Skeletal muscle cell (primary cell): ENCODE measurements around the gene DAZAP1.

Source experiments
- DNase-seq: peaks from one replicate; pipeline ENCODE4 v3.0.0-alpha.2; 2010; ENCODE audit warnings: low read depth
- H3K4me3 ChIP-seq: 2 replicates; pipeline ENCODE4 v1.5.1; 2011; ENCODE audit warnings: low read depth, mild to moderate bottlenecking, control low read depth, low read length, moderate library complexity

The DAZAP1 gene

GRCh38 chr19:1407528-1408299 lies at the start of gene DAZAP1:
Gene DAZAP1, plus strand, starts transcription at chr19:1407586. Its CDS starts 188 bp downstream, at chr19:1407774.
- H3K4me3 ChIP-seq: peak within 1 kb of the TSS; percentile 90
- no peak for DNase-seq

GRCh38 chr19:1360126-1360817 lies 47.1 kb upstream of the DAZAP1 start:
- DNase-seq: no peak
- H3K4me3 ChIP-seq: no peak overlapping the region

GRCh38 chr19:1360818-1361461 lies 46.4 kb upstream of the DAZAP1 start:
- peak overlapping the region; percentile 38 for H3K4me3 ChIP-seq
- DNase-seq: peak; percentile 67

GRCh38 chr19:1361601-1362386 lies 45.6 kb upstream of the DAZAP1 start:
- peak; percentile 52 for DNase-seq
- peak overlapping the region; percentile 38 for H3K4me3 ChIP-seq

GRCh38 chr19:1362387-1363257 lies 44.8 kb upstream of the DAZAP1 start:
- H3K4me3 ChIP-seq: no peak overlapping the region
- DNase-seq: no peak

DNA sequence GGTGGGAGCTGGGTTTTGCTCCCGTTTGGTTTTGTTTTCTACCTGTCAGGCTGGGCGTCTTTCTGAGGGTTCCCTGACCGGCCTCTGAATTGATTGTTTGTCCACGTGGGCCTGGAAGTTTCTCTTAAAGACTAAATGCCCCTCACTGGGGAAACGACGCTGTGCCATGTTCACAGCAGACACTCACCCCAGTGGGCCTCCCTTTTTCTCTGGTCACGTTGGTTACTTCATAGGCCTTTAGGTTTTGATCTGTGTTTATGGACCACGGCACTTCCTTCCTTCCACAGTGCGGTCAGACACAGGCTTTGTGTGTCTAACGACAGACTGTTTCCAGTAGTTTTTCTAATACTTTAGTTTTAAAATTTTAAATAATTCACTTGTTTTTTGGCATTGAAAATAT lies 43.8 kb upstream of the DAZAP1 start:
- no peak for DNase-seq
- H3K4me3 ChIP-seq: no peak overlapping the region

- no peak for DNase-seq
- H3K4me3 ChIP-seq: no peak overlapping the region
These were observed 43.2 kb upstream of the DAZAP1 start for GRCh38 chr19:1364070-1364704.

DNA sequence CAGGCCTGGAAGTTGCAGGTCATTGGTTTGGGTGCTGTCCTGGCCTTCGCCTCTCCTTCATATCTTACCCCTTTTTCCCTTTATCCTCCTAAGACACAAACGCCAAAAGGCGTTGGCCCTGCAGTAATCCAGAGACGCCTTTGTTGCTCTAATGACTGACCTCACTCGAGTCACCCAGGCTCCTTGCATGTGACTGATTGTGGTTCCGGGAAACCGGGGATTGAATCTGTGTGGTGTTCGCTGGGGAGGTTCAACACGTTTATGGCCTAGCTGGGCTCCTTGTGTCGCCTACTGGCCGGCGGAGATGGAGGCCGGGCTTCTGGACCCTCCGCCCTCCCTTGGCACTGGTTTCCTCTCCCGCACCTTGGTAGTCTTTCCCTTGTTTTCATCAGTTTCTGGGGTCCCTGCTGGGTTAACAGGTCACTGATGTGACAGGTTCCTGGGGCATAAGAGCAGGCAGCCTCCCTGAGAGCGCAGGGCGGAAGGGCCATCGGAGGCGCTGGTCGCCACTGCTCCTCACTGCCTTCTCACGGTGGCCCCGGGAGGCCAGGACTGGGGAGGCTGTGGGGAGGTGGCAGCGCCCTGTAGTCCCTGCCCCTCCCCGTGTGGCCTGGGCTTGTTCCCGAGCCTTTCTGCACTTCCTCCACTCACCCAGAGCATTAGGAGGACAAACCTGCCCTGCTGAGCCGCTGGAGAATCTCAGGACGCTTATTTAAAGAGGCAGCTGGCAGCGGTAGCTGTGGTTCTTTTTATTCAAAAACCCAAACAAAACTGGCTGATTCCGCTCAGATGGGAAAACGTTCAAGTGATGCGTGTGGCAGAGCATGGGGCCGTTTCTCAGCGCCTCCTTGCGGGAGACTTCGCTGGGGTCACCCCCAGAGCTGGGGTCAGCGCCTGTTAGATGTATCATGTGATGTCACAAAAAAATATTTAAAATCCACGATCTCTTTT lies 41.8 kb upstream of the DAZAP1 start:
- no peak for DNase-seq
- no peak overlapping the region for H3K4me3 ChIP-seq

DNA sequence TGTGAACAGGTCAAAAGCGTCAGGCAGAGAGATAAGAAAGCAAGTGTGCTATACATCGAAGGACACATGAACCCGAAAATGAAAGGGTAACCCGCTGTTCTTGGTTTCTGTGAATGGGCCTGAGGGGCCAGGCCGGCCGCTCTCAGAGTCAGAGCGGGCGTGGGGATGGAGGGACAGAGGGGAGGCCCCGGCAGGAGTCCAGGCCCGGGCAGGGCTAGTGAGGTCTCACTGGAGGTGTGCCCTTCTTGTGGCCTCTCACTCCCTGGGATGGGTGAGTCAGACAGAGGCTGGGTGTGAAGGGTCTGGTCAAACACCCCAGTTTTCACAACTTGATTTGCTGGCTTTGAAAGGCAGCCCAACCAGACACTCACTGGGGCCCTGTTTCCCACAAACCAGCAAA lies 41.1 kb upstream of the DAZAP1 start:
- no peak for DNase-seq
- no peak overlapping the region for H3K4me3 ChIP-seq

GRCh38 chr19:1366899-1367870 lies 40.2 kb upstream of the DAZAP1 start:
- no peak for DNase-seq
- H3K4me3 ChIP-seq: no peak overlapping the region

- no peak for DNase-seq
- no peak overlapping the region for H3K4me3 ChIP-seq
These were observed 38.1 kb upstream of the DAZAP1 start for GRCh38 chr19:1369214-1369805.

GRCh38 chr19:1370579-1371361 lies 36.6 kb upstream of the DAZAP1 start:
- no peak overlapping the region for H3K4me3 ChIP-seq
- DNase-seq: no peak

DNA sequence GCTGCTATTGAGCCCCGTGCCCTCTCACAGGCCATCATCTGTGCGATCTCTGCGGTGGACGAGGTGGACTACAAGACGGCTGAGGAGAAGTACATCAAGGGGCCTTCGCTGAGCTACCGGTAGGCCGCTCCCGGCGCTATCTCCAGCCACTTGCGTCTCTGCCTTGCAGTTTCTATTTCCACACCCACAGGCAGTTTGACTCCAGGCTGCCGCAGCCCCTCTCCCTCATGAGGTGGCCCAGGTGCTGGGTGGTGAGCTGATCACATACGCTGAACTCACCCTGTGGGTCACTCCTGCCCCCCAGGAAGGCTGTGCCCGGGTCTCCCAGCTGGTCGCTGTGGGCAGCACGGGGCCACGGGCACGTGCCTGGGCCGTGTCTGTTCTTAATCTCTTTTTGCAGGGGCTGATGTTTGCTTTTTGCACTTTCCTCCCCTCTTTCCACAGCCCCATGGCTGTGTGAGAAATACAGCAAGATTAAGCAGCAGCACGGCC lies 34.3 kb upstream of the DAZAP1 start:
- no peak for DNase-seq
- no peak overlapping the region for H3K4me3 ChIP-seq

GRCh38 chr19:1373534-1374249 lies 33.7 kb upstream of the DAZAP1 start:
- no peak for DNase-seq
- no peak overlapping the region for H3K4me3 ChIP-seq

GRCh38 chr19:1374250-1374577 lies 33.2 kb upstream of the DAZAP1 start:
- DNase-seq: no peak
- H3K4me3 ChIP-seq: no peak overlapping the region
